CD4-positive, alpha-beta T cell treated with Interleukin-4 for 1 hour (primary cell): ENCODE data around the gene TAF3.
A peak's percentile ranks its signal among the peaks of the same experiment; 100 is the strongest.

ENCODE experiments used
- DNase-seq, 2 donors: peaks; one replicate each; pipeline ENCODE4 v3.0.0-alpha.2; 2020 to 2022

Gene TAF3

GRCh38 chr10:8036506-8037198 lies 218.3 kb downstream of the TAF3 start:
- DNase-seq: peak in 1 of 2 donors; percentile 9

GRCh38 chr10:8037199-8037801 lies 219.0 kb downstream of the TAF3 start:
- DNase-seq: peak in 1 of 2 donors; percentile 16

- peak in 1 of 2 donors; percentile 29 for DNase-seq
These were observed 219.9 kb downstream of the TAF3 start for GRCh38 chr10:8037941-8038894.

GRCh38 chr10:8039321-8039881 lies 221.1 kb downstream of the TAF3 start:
- DNase-seq: peak in 1 of 2 donors; percentile 13

- no peak for DNase-seq
These were observed 222.3 kb downstream of the TAF3 start for GRCh38 chr10:8040651-8041050.

DNA sequence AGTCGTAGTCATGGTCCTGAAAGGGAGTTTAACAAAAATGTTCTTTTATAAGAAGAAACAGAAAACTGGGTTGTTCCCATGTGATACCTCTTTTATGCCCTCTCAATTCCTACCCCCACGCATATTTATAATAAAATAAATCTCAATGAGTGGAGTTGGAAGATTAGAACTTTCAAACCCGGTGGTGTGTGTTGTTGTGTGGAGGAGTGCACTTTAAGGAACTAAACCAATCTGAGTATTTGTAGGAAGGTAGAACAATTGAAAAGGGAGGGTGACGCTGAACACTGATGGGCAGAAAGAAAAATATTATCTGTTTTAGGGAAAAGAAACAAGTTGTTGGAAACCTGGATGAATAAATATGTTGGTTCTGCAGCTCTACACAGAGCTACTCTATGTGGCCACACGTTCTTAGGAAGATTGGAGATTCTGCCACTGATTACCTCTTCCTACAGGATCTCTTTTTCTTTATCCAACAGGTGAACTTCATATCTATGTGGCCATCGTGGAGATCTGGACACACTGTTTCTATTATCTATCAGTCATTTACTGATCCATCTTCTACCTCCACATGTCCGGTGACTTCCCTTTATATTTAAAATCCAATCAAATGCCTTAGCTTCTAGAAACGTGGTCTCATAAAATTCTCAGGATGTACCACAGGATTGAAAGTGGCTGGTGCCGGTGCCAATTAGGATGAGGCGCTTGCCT lies 223.1 kb downstream of the TAF3 start:
- peak in 1 of 2 donors; percentile 15 for DNase-seq

DNA sequence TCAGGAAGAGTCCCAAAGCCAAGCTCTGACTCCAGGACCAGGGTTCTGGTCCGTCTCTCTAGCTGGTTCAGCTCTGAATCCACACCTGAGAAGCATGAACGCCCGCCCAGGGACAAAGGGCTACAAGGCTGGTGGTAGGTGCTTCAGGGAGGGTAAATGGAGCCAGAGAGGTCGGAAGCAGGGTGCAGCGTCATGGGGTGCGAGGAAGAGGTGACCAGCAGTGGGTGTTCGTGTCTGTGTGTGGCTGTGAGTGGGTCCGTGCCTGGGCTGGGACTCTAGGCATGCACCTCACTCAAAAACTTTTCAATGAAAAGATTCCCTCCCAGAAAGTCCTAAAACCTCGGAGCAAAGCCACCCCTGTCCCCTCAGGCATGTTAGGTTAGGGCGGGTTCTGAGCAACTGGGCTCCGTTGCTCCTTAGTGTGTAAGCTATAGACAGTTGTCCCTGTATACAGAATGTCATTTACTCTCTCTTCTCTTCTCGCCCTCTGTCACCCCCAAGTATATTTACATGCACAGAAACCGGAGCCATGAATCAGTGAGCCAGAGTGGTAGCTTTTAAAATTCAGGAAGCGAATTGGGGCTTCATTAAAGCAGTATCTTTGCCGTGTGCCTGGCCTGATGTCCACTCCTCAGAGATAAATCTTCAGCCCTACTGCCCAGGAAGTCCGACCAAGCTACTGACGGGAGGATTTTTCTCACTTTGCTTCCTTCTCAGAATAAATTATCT lies 223.9 kb downstream of the TAF3 start:
- peak in 1 of 2 donors; percentile 11 for DNase-seq

GRCh38 chr10:8042721-8043568 lies 224.6 kb downstream of the TAF3 start:
- DNase-seq: no peak

GRCh38 chr10:8043569-8044306 lies 225.4 kb downstream of the TAF3 start:
- peak; percentile 39 to 59 for DNase-seq

GRCh38 chr10:8044331-8044907 lies 226.1 kb downstream of the TAF3 start:
- no peak for DNase-seq

DNA sequence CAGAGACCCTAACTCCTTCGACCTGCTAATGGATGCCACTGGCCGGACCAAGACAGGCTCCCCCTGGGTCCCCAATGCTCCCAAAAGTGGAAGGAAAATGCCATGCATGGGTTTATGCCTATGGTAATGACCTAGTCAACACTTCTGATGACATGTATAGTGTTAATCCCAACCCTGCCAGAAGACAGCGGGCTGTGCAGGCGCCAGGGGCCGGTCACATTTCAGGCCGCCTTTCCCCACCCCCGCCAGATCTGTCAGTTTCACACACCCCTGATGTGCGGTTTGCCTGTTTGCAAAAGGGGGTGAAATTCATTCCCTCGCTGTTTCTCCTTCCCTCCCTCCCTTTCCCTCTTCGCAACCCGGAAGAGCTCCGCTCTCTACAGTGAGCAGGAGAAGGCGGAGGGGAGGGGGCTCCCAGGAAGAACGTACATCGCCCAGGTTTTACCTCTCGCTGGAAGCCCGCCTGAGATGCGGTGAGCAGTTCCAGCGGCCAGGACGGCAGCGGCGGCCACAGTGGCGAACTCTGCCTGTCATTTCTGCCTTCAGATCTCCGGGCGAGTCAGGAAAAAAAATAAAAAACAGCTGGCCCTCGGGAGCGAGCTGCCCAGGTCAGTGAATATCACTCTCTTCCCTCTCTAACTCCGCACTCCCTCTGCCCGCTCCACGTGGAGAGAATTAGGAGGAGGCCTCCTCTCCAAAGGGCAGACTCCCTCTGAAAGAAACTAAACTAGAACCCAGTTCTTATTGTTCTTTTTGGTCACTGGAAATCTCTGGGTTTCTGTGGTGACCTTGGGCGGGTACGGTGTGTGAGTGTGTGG lies 226.8 kb downstream of the TAF3 start:
- DNase-seq: peak in 1 of 2 donors; percentile 27

DNA sequence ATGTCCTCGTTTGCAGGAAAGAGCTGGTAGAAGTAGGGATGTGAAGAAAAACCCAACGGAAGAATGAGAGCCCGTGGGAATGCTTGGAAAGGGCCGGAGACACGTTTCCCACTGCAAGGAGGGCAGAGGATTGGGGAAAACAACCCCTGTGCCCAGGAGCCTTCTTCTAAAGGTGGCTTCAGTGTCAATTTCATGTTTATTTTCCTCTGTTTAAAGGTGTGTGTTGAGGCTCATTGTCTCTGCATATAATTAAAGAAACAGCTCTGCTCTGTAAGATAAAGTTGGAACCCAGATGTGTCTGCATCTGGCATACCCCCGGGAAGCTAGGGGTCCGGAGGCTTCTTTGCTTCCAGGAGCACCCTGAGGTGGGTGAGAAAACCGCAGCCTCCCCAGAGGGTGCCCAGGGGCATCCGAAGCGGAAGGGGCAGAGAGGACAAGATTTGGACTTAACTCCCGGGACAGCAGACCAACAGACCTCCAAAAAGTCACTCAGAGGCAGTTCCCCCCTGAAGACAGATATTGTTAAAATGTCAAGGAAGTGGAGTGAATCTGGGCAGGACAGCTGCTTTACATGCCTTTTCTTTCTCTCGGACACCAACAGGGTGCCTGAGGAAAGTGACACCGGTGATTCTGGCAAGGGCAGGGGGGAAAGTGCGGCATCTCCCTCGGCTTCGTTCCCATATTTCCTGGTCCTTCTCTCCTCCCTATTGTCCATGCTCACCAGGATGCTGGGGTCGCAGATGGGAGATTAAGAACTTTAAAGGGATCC lies 227.6 kb downstream of the TAF3 start:
- DNase-seq: peak in 1 of 2 donors; percentile 10

GRCh38 chr10:8047452-8048280 lies 229.4 kb downstream of the TAF3 start:
- no peak for DNase-seq

DNA sequence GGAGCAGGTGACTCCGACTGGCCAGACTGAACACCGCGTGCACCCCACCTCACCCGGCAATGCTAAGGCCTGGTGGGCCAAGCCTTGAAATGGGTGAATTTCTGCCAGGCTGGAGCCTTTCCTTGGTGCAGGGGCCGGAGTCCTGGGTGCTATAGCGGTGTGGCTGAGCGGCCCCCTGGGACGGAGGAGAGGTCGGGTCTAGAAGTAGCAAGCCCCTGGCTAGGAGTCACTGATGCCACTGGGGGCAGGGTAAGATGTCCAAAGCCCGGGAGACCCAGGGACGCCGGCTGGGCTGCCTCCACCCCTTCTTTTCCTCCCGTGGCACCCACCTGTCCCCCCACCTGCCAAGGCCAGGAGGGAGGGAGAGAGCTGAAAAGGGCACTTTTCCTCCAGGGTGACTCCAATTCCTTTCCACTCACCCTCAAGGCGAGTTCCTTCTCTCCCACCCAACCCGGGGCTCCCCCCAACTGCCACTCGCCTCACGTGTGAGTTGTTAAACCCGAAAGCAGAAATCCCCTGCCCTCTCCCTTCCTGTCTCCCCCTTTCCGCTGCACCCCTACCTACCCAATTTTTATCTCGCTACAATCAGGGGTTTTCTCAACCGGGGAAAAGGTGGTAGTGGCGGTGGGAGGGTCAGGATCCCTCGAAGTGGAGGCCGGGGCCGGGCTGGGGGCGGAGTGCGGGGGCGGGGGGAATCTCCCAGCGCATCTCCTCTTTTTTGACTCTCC lies 230.1 kb downstream of the TAF3 start:
- DNase-seq: peak; percentile 70 to 86

DNA sequence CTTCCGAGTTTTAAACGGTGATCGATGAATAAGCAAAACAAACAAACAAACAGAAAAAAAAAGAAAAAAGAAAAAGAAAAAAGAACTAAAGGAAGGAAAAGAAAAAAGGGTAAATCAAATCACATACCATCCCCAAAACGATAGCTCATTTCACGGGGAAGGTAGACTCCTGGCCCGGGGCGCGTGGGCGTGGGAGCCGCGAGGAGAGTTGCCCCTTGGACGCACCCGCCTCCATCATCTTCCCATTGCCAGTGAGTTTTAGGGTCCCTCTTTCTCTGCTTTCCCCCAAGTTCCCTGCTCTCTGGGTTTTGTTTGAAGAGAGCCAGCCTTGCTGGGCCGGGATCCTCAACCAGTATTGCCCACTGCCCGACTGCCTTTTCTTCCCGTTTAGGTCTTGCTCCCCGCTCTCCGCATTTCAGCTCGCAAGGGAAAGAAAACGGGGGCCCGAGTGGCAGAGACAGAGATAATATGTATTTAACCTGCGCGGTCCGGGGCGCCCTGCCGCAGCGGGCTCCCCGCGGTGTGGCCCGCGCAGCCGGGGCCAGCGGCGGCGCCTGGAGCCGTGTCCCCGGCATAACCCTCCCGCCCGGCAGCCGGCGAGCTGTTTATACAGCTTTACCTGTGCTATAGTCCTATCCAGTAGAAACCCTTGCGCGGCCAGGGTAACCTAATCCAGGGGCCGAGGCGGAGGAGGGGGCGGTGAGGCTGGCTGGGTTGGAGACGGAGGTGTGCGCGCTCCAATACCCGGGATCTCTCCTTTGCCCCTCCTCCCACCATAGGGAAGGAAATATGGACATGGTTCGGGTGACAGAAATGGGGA lies 230.9 kb downstream of the TAF3 start:
- no peak for DNase-seq
